CD4-positive, alpha-beta T cell (primary cell): ENCODE measurements around the gene SLC25A1. TPM values are rescaled to one million over a fixed set of nuclear protein-coding genes. Genes with fewer than 3 reads are reported as not detected.
"Not testable (repeated sequence)": the region's sequence is repeated elsewhere in the genome, so short reads cannot be mapped to it uniquely, and the experiment has no call there.

Experiments
- ATAC-seq: fragments of 200-7000 bp; cut with Tn5 transposase; one replicate; pipeline ENCODE4 v1.10.0; 2022; ENCODE audit warnings: mild to moderate bottlenecking; ENCODE audit not compliant: poor library complexity
- CTCF ChIA-PET: fragments of 350-600 bp; sonication (Branson Sonifier 250); formaldehyde crosslinking; loops from one replicate; lab custom pipeline; 2021; ENCODE audit warnings: antibody characterized with exemption, inconsistent platforms; lab: Charles Lee
- POLR2A ChIA-PET: fragments of 350-600 bp; sonication (Branson Sonifier 250); formaldehyde crosslinking; loops from one replicate; lab custom pipeline; 2021; ENCODE audit warnings: antibody characterized with exemption, inconsistent platforms; lab: Charles Lee
- DNase-seq, 14 experiments: peaks; one replicate each; pipeline ENCODE4 v3.0.0-alpha.2; 2013 to 2020; ENCODE audit warnings: mixed read lengths in 2 of 14
- H3K27ac ChIP-seq, 2 donors: one replicate each; pipeline versions ENCODE4 v1.5.1 to v1.7.0; 2013; ENCODE audit warnings: low read length in 2 of 2, low read depth in 1 of 2, mild to moderate bottlenecking in 1 of 2
- H3K27me3 ChIP-seq, 2 experiments: 1 replicate in 1 of 2; 2 replicates in 1 of 2; pipeline versions ENCODE4 v1.6.1 to v1.7.0; 2013; ENCODE audit warnings: low read length in 2 of 2, control low read depth in 1 of 2, mild to moderate bottlenecking in 1 of 2, moderate library complexity in 1 of 2; ENCODE audit not compliant: insufficient read depth in 2 of 2, control insufficient read depth in 1 of 2
- H3K36me3 ChIP-seq: one replicate; pipeline ENCODE4 v1.6.1; 2013; ENCODE audit warnings: low read length, control low read depth; ENCODE audit not compliant: insufficient read depth
- H3K4me1 ChIP-seq: one replicate; pipeline ENCODE4 v1.6.1; 2013; ENCODE audit warnings: low read length, control low read depth; ENCODE audit not compliant: insufficient read depth
- H3K4me3 ChIP-seq: one replicate; pipeline ENCODE4 v1.5.1; 2013; ENCODE audit warnings: mild to moderate bottlenecking, low read length, moderate library complexity
- H3K9me3 ChIP-seq, 2 experiments: 1 replicate in 1 of 2; 2 replicates in 1 of 2; pipeline versions ENCODE4 v1.6.1 to v1.7.0; 2013; ENCODE audit warnings: low read length in 2 of 2, mild to moderate bottlenecking in 2 of 2, control low read depth in 1 of 2, moderate library complexity in 1 of 2; ENCODE audit not compliant: control insufficient read depth in 1 of 2, insufficient read depth in 1 of 2
- H3K27ac Mint-ChIP-seq: one replicate; pipeline ENCODE4 v1.8.0; 2020; ENCODE audit warnings: mixed read lengths
- H3K27me3 Mint-ChIP-seq: one replicate; pipeline ENCODE4 v1.8.0; 2021; ENCODE audit warnings: mixed read lengths
- H3K36me3 Mint-ChIP-seq: one replicate; pipeline ENCODE4 v1.8.0; 2021; ENCODE audit warnings: low read depth, mixed read lengths
- H3K4me1 Mint-ChIP-seq: one replicate; pipeline ENCODE4 v1.8.0; 2021; ENCODE audit warnings: low read depth, mixed read lengths
- H3K4me3 Mint-ChIP-seq: one replicate; pipeline ENCODE4 v1.8.0; 2020; ENCODE audit warnings: mild to moderate bottlenecking, mixed read lengths
- H3K9me3 Mint-ChIP-seq: one replicate; pipeline ENCODE4 v1.8.0; 2020; ENCODE audit warnings: mixed read lengths
- CTCF ChIP-seq: fragments of 200-600 bp; IDR thresholded peaks from one replicate; pipeline ENCODE4 v1.8.0; 2022; ENCODE audit warnings: antibody characterized with exemption, mild to moderate bottlenecking
- intact Hi-C, 2 experiments: fragments of 100-400 bp; cut with DNase I in 1 of 2; cut with micrococcal nuclease in 1 of 2; formaldehyde crosslinking; loops; one replicate each; pipeline versions ENCODE4 v1.15.1 to v1.9.0; 2023 to 2025; cut with DNase I, micrococcal nuclease
- total RNA-seq, 174 experiments: library from RNA in 2 of 174; stranded (reverse) in 2 of 174; gene quantifications; one replicate each; pipeline ENCODE4 v1.2.3 and lab custom pipeline; 2021 to 2026

The SLC25A1 gene
- total RNA-seq, 2 experiments from 2014 or later: 17.6 to 18.0 TPM

GRCh38 chr22:19206287-19206686 lies 27.8 kb upstream of the SLC25A1 start:
- Histone ChIP-seq H3K36me3 (no peaks in the 10 kb centered on the region), H3K4me3 (no peak overlapping the region), H3K4me1 (no peaks in the 10 kb centered on the region), H3K9me3 (no peaks in the 10 kb centered on the region), H3K27ac (no peak overlapping the region), H3K27me3 (peaks cover 0 to 10% of the 10 kb centered on the region in 2 experiments)
- intact Hi-C loops: no loop called here
- peaks cover 23% of the 10 kb centered on the region for H3K27me3 Mint-ChIP-seq
- H3K27ac Mint-ChIP-seq: no peak overlapping the region
- TF ChIP-seq CTCF: no peak
- H3K9me3 Mint-ChIP-seq: no peaks in the 10 kb centered on the region
- ChIA-PET CTCF (no interaction called here), POLR2A (no interaction called here)
- DNase-seq: no peak
- H3K36me3 Mint-ChIP-seq: no peaks in the 10 kb centered on the region
- ATAC-seq: no peak
- H3K4me3 Mint-ChIP-seq: no peak overlapping the region
- H3K4me1 Mint-ChIP-seq: no peaks in the 10 kb centered on the region

- Histone ChIP-seq H3K9me3 (no peaks in the 10 kb centered on the region), H3K4me1 (no peaks in the 10 kb centered on the region), H3K27ac (no peak overlapping the region), H3K36me3 (no peaks in the 10 kb centered on the region), H3K27me3 (peaks cover 0 to 1% of the 10 kb centered on the region in 2 experiments), H3K4me3 (no peak overlapping the region)
- Mint-ChIP-seq H3K27me3 (peaks cover 17% of the 10 kb centered on the region), H3K4me3 (no peak overlapping the region), H3K4me1 (no peaks in the 10 kb centered on the region), H3K9me3 (no peaks in the 10 kb centered on the region), H3K36me3 (no peaks in the 10 kb centered on the region), H3K27ac (no peak overlapping the region)
- ChIA-PET CTCF (no interaction called here), POLR2A (no interaction called here)
- intact Hi-C loops: no loop called here
- ATAC-seq (no peak), DNase-seq (no peak)
- TF ChIP-seq CTCF: no peak
Observed at GRCh38 chr22:19204640-19205039, 26.1 kb upstream of the SLC25A1 start.

- ATAC-seq: no peak
- H3K4me1 Mint-ChIP-seq: no peaks in the 10 kb centered on the region
- Histone ChIP-seq H3K9me3 (no peaks in the 10 kb centered on the region), H3K27me3 (no peaks in the 10 kb centered on the region), H3K36me3 (no peaks in the 10 kb centered on the region), H3K4me1 (no peaks in the 10 kb centered on the region), H3K27ac (no peak overlapping the region), H3K4me3 (no peak overlapping the region)
- no peaks in the 10 kb centered on the region for H3K36me3 Mint-ChIP-seq
- no peak for TF ChIP-seq CTCF
- no peak overlapping the region for H3K27ac Mint-ChIP-seq
- CTCF ChIA-PET: no interaction called here
- POLR2A ChIA-PET: no interaction called here
- DNase-seq: no peak
- H3K4me3 Mint-ChIP-seq: no peak overlapping the region
- intact Hi-C loops: no loop called here
- peaks cover 9% of the 10 kb centered on the region for H3K27me3 Mint-ChIP-seq
- no peaks in the 10 kb centered on the region for H3K9me3 Mint-ChIP-seq
Observed at GRCh38 chr22:19203834-19204233, 25.3 kb upstream of the SLC25A1 start.

- ATAC-seq, H3K27ac Mint-ChIP-seq, H3K27ac ChIP-seq, POLR2A ChIA-PET, H3K36me3 ChIP-seq, H3K4me1 ChIP-seq, H3K4me3 Mint-ChIP-seq, H3K27me3 ChIP-seq, H3K4me1 Mint-ChIP-seq, H3K27me3 Mint-ChIP-seq, intact Hi-C loops, H3K9me3 ChIP-seq, H3K36me3 Mint-ChIP-seq, DNase-seq, H3K9me3 Mint-ChIP-seq, H3K4me3 ChIP-seq: not testable (repeated sequence)
- CTCF ChIA-PET: interaction anchor here (0.6 kb wide), 1 partner anchor 15 kb away, joined by 4 read pairs; no protein-coding TSS in a partner anchor
Observed at GRCh38 chr22:19202799-19203186, 24.3 kb upstream of the SLC25A1 start.
